Upper lobe of left lung (tissue), 6 donors: ENCODE results near the gene FOXJ2. TPM values are rescaled to one million over a fixed set of nuclear protein-coding genes. Genes with fewer than 3 reads are reported as not detected.
A peak's percentile ranks its signal among the peaks of the same experiment; 100 is the strongest.
"Not testable (repeated sequence)": the region's sequence is repeated elsewhere in the genome, so short reads cannot be mapped to it uniquely, and the experiment has no call there.

ENCODE experiments used
- ATAC-seq, 2 donors: fragments of 200-7000 bp; cut with Tn5 transposase; one replicate each; pipeline ENCODE4 v1.9.1; 2022; ENCODE audit warnings: mild to moderate bottlenecking in 2 of 2, moderate library complexity in 2 of 2; ENCODE audit not compliant: low FRiP score in 2 of 2
- DNase-seq, 2 donors: peaks; one replicate each; pipeline ENCODE4 v3.0.0-alpha.2; 2019 to 2020
- H3K27ac ChIP-seq, 4 donors: fragments of 200-600 bp; sonication (generic); one replicate each; pipeline ENCODE4 v1.5.1; 2016 to 2019
- H3K27me3 ChIP-seq, 4 donors: fragments of 200-600 bp; sonication (generic); one replicate each; pipeline ENCODE4 v1.5.1; 2017 to 2019
- H3K36me3 ChIP-seq, 4 donors: fragments of 200-600 bp; sonication (generic); one replicate each; pipeline ENCODE4 v1.5.1; 2016 to 2019
- H3K4me1 ChIP-seq, 4 donors: fragments of 200-600 bp; sonication (generic); one replicate each; pipeline ENCODE4 v1.5.1; 2018 to 2019
- H3K4me3 ChIP-seq, 4 donors: fragments of 200-600 bp; sonication (generic); one replicate each; pipeline ENCODE4 v1.5.1; 2017 to 2019; ENCODE audit warnings: mild to moderate bottlenecking in 2 of 4, moderate library complexity in 1 of 4
- H3K9me3 ChIP-seq, 4 donors: fragments of 200-600 bp; sonication (generic); one replicate each; pipeline ENCODE4 v1.5.1; 2018 to 2019
- EP300 ChIP-seq, 4 donors: sonication (generic); formaldehyde crosslinking; IDR thresholded peaks; one replicate each; pipeline ENCODE4 v1.5.1; 2017; ENCODE audit warnings: antibody characterized with exemption in 4 of 4, control low read depth in 2 of 4
- POLR2A ChIP-seq, 4 donors: fragments of 450-650 bp; IDR thresholded peaks; one replicate each; pipeline ENCODE4 v1.5.1; 2016 to 2017; ENCODE audit warnings: antibody characterized with exemption in 4 of 4, mild to moderate bottlenecking in 2 of 4
- POLR2AphosphoS5 ChIP-seq, 2 donors: sonication (generic); formaldehyde crosslinking; IDR thresholded peaks; one replicate each; pipeline ENCODE4 v1.5.1; 2017; ENCODE audit warnings: antibody characterized with exemption in 2 of 2
- WGBS, 2 donors: methylation state at CpG; one replicate each; pipeline ENCODE4 v1.1.5; 2017 to 2018; 5-methylcytosine and 5-hydroxymethylcytosine counted together
- total RNA-seq, 6 donors: library from RNA; depleted of rRNA in 4 of 6; stranded (reverse); fragments of >200 nt in 4 of 6; gene quantifications; one replicate each; pipeline versions ENCODE4 v1.1.0 to v1.2.1, GENCODE V29; 2016 to 2021
- TF ChIP-seq, protein P1 (sequence below), 6 experiments: fragments of 450-650 bp in 4 of 6; fragments of 200-600 bp in 2 of 6; sonication (generic) in 2 of 6; IDR thresholded peaks; one replicate each; pipeline ENCODE4 v1.5.1; 2016 to 2019; ENCODE audit warnings: antibody characterized with exemption in 6 of 6
- donor health status: DM: no; HTN: no; CAD: no; lungs with moderate emphysema.
- donor health status: DM: no; HTN: yes; CAD: no; lungs with severe emphysema.

The FOXJ2 gene
- total RNA-seq, 6 donors from 2014 or later: 14.7 to 25.1 (median 18.4) TPM

DNA sequence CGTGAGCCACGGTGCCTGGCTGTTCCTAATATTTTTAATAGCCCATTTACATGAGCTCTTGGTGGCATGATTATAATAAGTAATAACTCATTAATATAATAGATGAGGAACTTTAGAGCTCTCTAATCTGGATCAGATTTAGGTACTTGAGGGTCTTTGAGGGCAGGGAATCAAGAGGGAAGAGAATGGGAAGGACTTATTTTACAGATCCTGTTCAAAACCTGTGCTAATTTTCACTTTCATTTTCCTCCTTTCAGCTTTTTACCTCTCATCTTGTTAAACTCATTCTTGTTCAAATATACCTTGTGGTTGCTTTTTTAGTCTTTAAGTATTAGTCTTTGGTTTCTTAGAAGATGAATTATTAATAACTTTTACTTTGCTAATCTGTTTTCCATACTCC lies 55.1 kb downstream of the FOXJ2 start:
- peaks cover 19 to 46% (median 28%) of the 10 kb centered on the region in 4 donors for H3K36me3 ChIP-seq
- no peaks in the 10 kb centered on the region for H3K27me3 ChIP-seq
- no peaks in the 10 kb centered on the region for H3K9me3 ChIP-seq
- peaks cover 26 to 48% (median 30%) of the 10 kb centered on the region in 4 donors for H3K4me1 ChIP-seq
- no peak overlapping the region for H3K4me3 ChIP-seq
- WGBS, 2 donors: 76 to 88% methylated on average over 2 of the region's 2 CpGs
- TF ChIP-seq, protein P1, sequence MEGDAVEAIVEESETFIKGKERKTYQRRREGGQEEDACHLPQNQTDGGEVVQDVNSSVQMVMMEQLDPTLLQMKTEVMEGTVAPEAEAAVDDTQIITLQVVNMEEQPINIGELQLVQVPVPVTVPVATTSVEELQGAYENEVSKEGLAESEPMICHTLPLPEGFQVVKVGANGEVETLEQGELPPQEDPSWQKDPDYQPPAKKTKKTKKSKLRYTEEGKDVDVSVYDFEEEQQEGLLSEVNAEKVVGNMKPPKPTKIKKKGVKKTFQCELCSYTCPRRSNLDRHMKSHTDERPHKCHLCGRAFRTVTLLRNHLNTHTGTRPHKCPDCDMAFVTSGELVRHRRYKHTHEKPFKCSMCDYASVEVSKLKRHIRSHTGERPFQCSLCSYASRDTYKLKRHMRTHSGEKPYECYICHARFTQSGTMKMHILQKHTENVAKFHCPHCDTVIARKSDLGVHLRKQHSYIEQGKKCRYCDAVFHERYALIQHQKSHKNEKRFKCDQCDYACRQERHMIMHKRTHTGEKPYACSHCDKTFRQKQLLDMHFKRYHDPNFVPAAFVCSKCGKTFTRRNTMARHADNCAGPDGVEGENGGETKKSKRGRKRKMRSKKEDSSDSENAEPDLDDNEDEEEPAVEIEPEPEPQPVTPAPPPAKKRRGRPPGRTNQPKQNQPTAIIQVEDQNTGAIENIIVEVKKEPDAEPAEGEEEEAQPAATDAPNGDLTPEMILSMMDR (IDR thresholded peaks at IDR 0.05): no peak
- TF ChIP-seq POLR2A (IDR thresholded peaks at IDR 0.05): no peak
- no peak for TF ChIP-seq POLR2AphosphoS5 (IDR thresholded peaks at IDR 0.05)
- TF ChIP-seq EP300 (IDR thresholded peaks at IDR 0.05): no peak
- DNase-seq (no peak), ATAC-seq (no peak)
- H3K27ac ChIP-seq: no peak overlapping the region

DNA sequence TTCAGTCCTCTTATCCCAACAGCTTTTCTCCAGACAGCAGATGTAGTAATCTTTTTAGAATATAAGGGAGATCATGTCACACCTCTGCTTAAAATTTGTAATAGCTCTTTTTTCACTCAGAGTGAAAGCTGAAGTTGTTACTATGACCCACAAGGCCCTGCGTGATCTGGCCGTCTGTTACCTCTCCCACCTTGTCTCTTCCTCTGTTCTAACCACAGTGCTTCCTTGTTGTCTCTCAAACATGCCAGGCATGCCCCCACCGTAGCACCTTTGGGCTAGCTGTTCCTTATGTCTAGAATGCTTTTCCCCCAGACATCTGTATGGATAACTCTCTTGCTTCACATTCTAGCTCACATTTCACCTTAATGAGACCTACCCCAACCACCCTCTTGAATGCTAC lies 56.1 kb downstream of the FOXJ2 start:
- no peak for ATAC-seq
- 56% methylated on average over 3 of the region's 3 CpGs for WGBS, 2 donors
- no peaks in the 10 kb centered on the region for H3K9me3 ChIP-seq

DNA sequence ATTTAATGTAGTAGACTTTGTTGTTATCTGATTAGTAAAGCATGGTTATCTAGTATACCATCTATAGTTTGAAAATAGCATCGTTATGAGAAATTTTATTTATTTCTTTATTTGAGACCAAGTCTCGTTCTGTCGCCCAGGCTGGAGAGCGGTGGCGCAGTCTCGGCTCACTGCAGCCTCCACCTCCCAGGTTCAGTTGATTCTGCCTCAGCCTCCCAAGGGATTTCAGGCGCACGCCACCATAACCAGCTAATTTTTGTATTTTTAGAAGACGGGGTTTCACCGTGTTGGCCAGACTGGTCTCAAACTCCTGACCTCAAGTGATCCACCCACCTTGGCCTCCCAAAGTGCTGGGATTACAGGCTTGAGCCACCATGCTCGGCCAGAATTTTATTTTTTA lies 56.8 kb downstream of the FOXJ2 start:
- not testable (repeated sequence) for H3K27me3 ChIP-seq, ATAC-seq, H3K27ac ChIP-seq, H3K4me3 ChIP-seq, H3K9me3 ChIP-seq
- DNase-seq: peak in 1 of 2 donors; percentile 24
- Histone ChIP-seq H3K4me1 (peaks cover 12 to 32% (median 16%) of the 10 kb centered on the region in 4 donors), H3K36me3 (peaks cover 33 to 62% (median 43%) of the 10 kb centered on the region in 4 donors)
- WGBS, 2 donors: 93 to 94% methylated on average over 11 of the region's 11 CpGs

More for the DNA sequence above, 56.1 kb downstream of the FOXJ2 start:
- Histone ChIP-seq H3K4me3 (no peak overlapping the region), H3K27me3 (no peaks in the 10 kb centered on the region), H3K4me1 (peaks cover 18 to 39% (median 22%) of the 10 kb centered on the region in 4 donors), H3K27ac (no peak overlapping the region), H3K36me3 (peaks cover 26 to 55% (median 37%) of the 10 kb centered on the region in 4 donors)
- no peak for DNase-seq
- no peak for TF ChIP-seq POLR2AphosphoS5 (IDR thresholded peaks at IDR 0.05)
- TF ChIP-seq POLR2A (IDR thresholded peaks at IDR 0.05): no peak
- no peak for TF ChIP-seq EP300 (IDR thresholded peaks at IDR 0.05)
- TF ChIP-seq, protein P1 (IDR thresholded peaks at IDR 0.05): no peak

- TF ChIP-seq POLR2AphosphoS5 (IDR thresholded peaks at IDR 0.05) (no peak), POLR2A (IDR thresholded peaks at IDR 0.05) (no peak), EP300 (IDR thresholded peaks at IDR 0.05) (no peak)
- TF ChIP-seq, protein P1 (IDR thresholded peaks at IDR 0.05): no peak
- Histone ChIP-seq H3K36me3 (peaks cover 37 to 67% (median 47%) of the 10 kb centered on the region in 4 donors), H3K27me3 (no peaks in the 10 kb centered on the region), H3K4me3 (no peak overlapping the region), H3K27ac (no peak overlapping the region), H3K4me1 (peaks cover 8 to 28% (median 15%) of the 10 kb centered on the region in 4 donors), H3K9me3 (no peaks in the 10 kb centered on the region)
- WGBS, 2 donors: 77 to 91% methylated on average over 5 of the region's 5 CpGs
- ATAC-seq (peak in 1 of 2 donors; percentile 40), DNase-seq (no peak)
Measured at GRCh38 chr12:8089716-8090115, 57.2 kb downstream of the FOXJ2 start.

DNA sequence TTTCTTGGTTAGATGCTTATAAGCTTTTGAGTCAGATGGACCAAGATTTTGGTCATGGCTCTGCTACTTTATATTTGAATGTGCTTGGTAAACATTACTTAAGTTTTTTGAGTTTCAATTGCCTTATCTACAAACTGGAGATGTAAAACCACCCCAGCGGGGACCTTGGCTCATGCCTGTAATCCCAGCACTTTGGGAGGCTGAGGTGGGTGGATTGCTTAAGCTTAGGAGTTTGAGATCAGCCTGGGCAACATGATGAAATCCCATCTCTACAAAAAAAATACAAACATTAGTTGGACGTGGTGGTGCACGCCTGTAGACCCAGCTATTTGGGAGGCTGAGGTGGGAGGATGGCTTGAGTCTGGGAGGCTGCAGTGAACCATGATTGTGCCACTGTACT lies 60.8 kb downstream of the FOXJ2 start:
- Histone ChIP-seq H3K4me1 (peaks cover 2 to 7% (median 3%) of the 10 kb centered on the region in 4 donors), H3K36me3 (peaks cover 56 to 90% (median 66%) of the 10 kb centered on the region in 4 donors), H3K9me3 (no peaks in the 10 kb centered on the region), H3K27me3 (no peaks in the 10 kb centered on the region), H3K4me3 (no peak overlapping the region), H3K27ac (no peak overlapping the region)
- TF ChIP-seq POLR2A (IDR thresholded peaks at IDR 0.05) (no peak), EP300 (IDR thresholded peaks at IDR 0.05) (no peak), POLR2AphosphoS5 (IDR thresholded peaks at IDR 0.05) (no peak)
- TF ChIP-seq, protein P1 (IDR thresholded peaks at IDR 0.05): no peak
- 93 to 94% methylated on average over 3 of the region's 3 CpGs for WGBS, 2 donors
- DNase-seq: no peak
- no peak for ATAC-seq
